ENCODE data around the gene EPN1.

Gene EPN1

GRCh38 chr19:55674841-55675660 is at the start of gene EPN1:
Gene EPN1, plus strand, starts transcription at chr19:55675226. Its CDS starts 3,402 bp downstream, at chr19:55678628.
- peak; percentile 94 to 97 for DNase-seq

GRCh38 chr19:55626350-55626749 is 48.7 kb upstream of the EPN1 start:
- no peak for DNase-seq

GRCh38 chr19:55632463-55632834 is 42.6 kb upstream of the EPN1 start:
- DNase-seq, result peak; percentile 85 to 94

GRCh38 chr19:55633861-55634260 is 41.2 kb upstream of the EPN1 start:
- no peak for DNase-seq

GRCh38 chr19:55635334-55635717 is 39.7 kb upstream of the EPN1 start:
- no peak for DNase-seq

GRCh38 chr19:55635856-55636440 is 39.1 kb upstream of the EPN1 start:
- no peak for DNase-seq

- no peak for DNase-seq
Measured at GRCh38 chr19:55636723-55637122, 38.3 kb upstream of the EPN1 start.

GRCh38 chr19:55637534-55637933 is 37.5 kb upstream of the EPN1 start:
- no peak for DNase-seq

GRCh38 chr19:55638864-55639359 is 36.1 kb upstream of the EPN1 start:
- peak; percentile 77 to 80 for DNase-seq

- DNase-seq, result peak in 1 of 2 experiments; percentile 63
Measured at GRCh38 chr19:55640043-55640576, 34.9 kb upstream of the EPN1 start.

GRCh38 chr19:55640577-55641425 is 34.2 kb upstream of the EPN1 start, which contains the start of gene ZNF580:
Gene ZNF580, plus strand, starts transcription at chr19:55641002. Its CDS starts 1,507 bp downstream, at chr19:55642509.
- peak; percentile 62 to 74 for DNase-seq

- peak in 1 of 2 experiments; percentile 51 for DNase-seq
Measured at GRCh38 chr19:55641426-55642152, 33.4 kb upstream of the EPN1 start.

GRCh38 chr19:55642153-55643002 is 32.6 kb upstream of the EPN1 start:
- peak in 1 of 2 experiments; percentile 22 for DNase-seq

GRCh38 chr19:55643003-55643886 is 31.8 kb upstream of the EPN1 start, which contains the start of gene ZNF581:
Gene ZNF581, plus strand, starts transcription at chr19:55643649. Its CDS starts 923 bp downstream, at chr19:55644572.
- peak in 1 of 2 experiments; percentile 70 for DNase-seq

GRCh38 chr19:55643887-55644176 is 31.2 kb upstream of the EPN1 start:
- no peak for DNase-seq

GRCh38 chr19:55644191-55644833 is 30.7 kb upstream of the EPN1 start:
- DNase-seq, result no peak

GRCh38 chr19:55644842-55645511 is 30.0 kb upstream of the EPN1 start:
- no peak for DNase-seq

- no peak for DNase-seq
Measured at GRCh38 chr19:55645512-55645881, 29.5 kb upstream of the EPN1 start.
